HG02610 (cell line): ENCODE results near the gene SNAP23.
"Not testable (repeated sequence)": the region's sequence is repeated elsewhere in the genome, so short reads cannot be mapped to it uniquely, and the experiment has no call there.

Source experiments
- ATAC-seq: cut with Tn5 transposase; IDR thresholded peaks from one replicate; pipeline ENCODE4 v1.9.1; 2021; ENCODE audit warnings: mild to moderate bottlenecking, moderate library complexity; ENCODE audit not compliant: unreplicated experiment

The SNAP23 gene

DNA sequence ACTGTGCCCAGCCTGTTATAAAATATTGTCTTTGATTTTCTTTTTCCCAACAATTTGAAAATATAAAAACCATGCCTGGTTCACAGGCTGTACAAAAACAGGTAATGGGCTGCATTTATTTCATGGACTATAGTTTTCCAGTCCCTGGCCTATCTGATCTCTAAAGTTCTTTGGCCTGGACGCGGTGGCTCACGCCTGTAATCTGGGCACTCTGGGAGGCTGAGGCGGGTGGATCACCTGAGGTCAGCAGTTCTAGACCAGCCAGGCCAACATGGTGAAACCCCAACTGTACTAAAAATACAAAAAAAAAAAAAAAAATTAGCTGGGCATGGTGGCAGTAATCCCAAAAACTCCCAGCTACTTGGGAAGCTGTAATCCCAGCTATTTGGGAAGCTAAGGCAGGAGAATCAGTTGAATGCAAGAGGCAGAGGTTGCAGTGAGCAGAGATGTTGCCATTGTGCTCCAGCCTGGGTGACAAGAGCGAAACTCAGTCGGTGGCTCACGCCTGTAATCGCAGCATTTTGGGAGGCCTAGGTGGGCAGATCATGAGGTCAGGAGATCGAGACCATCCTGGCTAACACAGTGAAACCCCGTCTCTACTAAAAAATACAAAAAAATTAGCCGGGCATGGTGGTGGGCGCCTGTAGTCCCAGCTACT lies 61.2 kb downstream of the SNAP23 start:
- ATAC-seq = not testable (repeated sequence)

- ATAC-seq = no peak
Measured at GRCh38 chr15:42558739-42559138, 63.3 kb downstream of the SNAP23 start.

DNA sequence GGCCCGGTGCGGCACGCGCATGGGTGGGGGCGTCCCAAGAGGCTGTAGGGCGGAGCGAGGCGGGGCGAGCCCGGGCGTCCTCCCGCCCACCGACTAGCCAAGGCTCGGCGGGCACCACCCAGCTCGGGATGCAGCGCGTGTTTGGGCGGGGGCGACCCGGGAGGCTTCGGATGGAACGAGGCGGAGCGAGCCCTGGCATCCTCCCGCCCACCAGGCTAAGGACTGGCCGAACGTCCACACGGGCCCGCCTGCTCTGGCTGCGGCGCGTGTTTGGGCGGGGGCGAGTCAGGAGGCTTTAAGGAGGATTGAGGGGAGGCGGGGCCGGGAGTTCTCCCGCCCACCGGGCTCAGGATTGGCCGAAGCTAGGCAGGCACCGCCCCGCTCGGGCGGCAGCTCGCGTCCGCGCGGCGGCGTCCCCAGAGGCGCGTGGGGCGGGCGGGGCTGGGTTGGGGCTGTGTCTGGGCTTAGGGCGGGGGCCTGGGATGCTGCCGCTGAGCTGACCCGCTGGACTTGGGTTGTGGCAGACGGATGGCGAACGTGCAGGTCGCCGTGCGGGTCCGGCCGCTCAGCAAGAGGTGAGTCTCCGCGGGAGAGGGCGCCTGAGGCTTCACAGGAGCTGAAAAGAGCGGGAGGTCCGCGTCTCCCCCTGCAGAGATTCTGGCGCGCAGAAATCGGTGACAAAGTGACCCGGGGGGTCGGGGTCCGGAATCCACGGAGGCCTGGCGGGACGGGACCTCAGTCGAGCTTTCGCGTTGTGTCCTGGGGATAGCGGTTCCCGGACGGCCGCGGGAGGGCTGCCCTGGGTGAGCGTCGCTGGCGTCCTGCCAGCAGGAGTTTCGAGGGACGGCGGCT lies 80.0 kb downstream of the SNAP23 start, which contains the start of gene STARD9:
Gene STARD9, plus strand, starts transcription at position 419 of the 852 bp plus-strand sequence. Its CDS starts 110 bp downstream, at position 529.
- peak; percentile 91 for ATAC-seq

- ATAC-seq = no peak
Measured at GRCh38 chr15:42576040-42576594, 80.7 kb downstream of the SNAP23 start.

DNA sequence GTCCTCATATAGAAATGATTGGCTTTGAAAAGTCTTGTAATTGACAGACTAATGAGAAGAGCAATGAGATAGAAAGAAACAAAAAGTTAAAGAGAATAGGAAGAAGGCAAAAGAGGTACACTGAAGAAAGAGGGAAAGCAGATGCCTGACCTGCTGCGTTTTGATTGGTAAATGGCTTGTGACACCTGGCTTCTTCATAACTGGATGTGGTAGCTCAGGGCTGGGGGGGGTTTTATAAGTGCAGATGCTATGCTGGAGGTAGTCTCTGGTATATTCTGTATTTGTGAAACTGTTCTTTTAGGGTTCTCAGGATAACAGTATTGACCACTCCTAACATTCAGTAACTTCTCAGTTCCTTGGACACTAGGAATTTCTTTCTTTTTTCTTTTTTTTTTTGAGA lies 81.3 kb downstream of the SNAP23 start:
- ATAC-seq = no peak

GRCh38 chr15:42577514-42578031 lies 82.1 kb downstream of the SNAP23 start:
- ATAC-seq = no peak

DNA sequence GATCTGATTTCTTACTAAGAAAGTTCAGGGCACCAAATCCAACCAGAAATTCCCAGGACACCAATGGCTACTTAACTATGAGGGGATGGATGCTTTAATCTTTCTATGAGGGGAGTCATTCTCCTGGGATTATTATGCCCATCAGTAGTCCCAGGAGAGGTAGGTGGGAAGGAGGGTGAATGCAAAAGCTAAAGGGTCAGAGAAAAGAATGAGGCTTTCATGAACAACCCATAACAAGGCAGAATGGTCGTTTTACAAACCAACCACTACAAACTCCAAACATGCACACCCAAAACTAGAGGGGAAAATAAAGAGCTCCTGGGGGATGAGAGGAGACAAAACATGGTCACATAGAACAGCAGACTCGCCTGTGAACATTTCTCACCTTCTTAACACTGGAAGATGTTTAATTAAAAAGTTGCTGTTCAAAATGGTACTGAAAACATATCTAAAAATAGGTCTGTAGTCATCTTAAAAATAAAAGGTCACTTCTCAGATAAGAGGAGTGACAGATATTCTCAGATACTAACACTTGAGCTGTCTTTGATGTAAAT lies 83.6 kb downstream of the SNAP23 start:
- no peak for ATAC-seq

DNA sequence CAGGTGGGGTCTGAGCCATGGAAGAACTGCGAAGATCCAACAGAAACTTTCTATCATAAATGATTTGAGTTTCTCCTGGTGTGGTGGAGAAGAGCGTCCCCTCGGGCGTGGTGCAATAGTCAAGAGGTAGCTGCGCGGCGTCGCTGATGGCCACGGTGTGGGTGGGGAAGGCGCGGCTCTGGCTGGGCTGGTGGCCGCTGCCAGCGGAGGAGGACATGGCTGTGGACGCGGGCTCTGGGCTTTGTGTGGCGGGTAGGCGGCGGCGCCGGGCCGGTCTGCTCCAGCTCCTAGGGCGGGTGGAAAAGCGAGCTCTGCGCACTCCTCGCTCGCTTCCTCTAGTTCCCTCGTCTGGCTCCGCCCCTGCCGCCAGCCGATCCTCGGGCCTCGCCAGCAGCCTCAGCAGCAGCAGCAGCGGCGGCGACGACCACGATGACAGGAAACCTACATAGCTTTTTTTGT lies 85.9 kb downstream of the SNAP23 start:
- ATAC-seq = peak; percentile 81
